ENCODE measurements around the gene CDC5L.

DNA sequence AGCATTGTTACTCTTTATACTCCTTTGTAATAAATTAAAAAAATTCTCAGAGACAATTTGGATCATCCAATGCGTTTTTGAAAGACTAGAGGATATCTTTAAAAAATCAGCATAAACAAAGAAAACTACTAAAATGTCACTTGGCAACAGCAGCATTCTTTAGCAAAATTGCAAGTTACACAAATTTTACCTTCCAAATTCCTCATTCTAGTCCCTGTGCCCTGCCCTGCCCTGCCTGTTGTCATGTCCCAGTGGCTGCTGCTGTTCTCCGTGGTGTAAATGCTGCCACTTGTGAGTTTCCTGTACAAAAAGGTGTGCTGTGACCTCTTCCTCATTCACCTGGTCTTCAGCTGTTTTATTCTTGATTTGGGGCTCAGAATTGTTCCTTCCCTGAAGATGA, 83.2 kb downstream of the CDC5L start:
- TF ChIP-seq, protein P1, sequence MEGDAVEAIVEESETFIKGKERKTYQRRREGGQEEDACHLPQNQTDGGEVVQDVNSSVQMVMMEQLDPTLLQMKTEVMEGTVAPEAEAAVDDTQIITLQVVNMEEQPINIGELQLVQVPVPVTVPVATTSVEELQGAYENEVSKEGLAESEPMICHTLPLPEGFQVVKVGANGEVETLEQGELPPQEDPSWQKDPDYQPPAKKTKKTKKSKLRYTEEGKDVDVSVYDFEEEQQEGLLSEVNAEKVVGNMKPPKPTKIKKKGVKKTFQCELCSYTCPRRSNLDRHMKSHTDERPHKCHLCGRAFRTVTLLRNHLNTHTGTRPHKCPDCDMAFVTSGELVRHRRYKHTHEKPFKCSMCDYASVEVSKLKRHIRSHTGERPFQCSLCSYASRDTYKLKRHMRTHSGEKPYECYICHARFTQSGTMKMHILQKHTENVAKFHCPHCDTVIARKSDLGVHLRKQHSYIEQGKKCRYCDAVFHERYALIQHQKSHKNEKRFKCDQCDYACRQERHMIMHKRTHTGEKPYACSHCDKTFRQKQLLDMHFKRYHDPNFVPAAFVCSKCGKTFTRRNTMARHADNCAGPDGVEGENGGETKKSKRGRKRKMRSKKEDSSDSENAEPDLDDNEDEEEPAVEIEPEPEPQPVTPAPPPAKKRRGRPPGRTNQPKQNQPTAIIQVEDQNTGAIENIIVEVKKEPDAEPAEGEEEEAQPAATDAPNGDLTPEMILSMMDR (conservative IDR thresholded peaks at IDR 0.05): no peak
- TF ChIP-seq ZFX (IDR thresholded peaks at IDR 0.05): no peak

Data from C4-2B (cell line).